SU-DHL-6 (cell line): ENCODE measurements around the gene SHISA7.

ENCODE experiments used
- CTCF ChIP-seq: fragments of 200-600 bp; sonication (generic); IDR thresholded peaks from one replicate; pipeline ENCODE4 v1.5.1; 2017; ENCODE audit warnings: antibody characterized with exemption, mild to moderate bottlenecking, low read length, moderate library complexity; ENCODE audit not compliant: insufficient read depth, poor library complexity, severe bottlenecking
- EZH2phosphoT487 ChIP-seq: fragments of 200-600 bp; sonication (generic), shearing (Covaris generic); conservative IDR thresholded peaks from 2 replicates; pipeline ENCODE4 v1.6.1; 2018; ENCODE audit warnings: mild to moderate bottlenecking, antibody characterized with exemption, low read length, moderate library complexity, mixed read lengths

GRCh38 chr19:55459551-55459949 lies 16.4 kb upstream of the SHISA7 start:
- no peak for TF ChIP-seq CTCF
- no peak for TF ChIP-seq EZH2phosphoT487
